Esophagus muscularis mucosa (tissue), 4 donors: Measurements from ENCODE around the gene CTBP1. TPM values are rescaled to one million over a fixed set of nuclear protein-coding genes. Genes with fewer than 3 reads are reported as not detected.

Source experiments
- DNase-seq: peaks from one replicate; pipeline ENCODE4 v3.0.0-alpha.2; 2017; ENCODE audit errors: extremely low spot score
- H3K27ac ChIP-seq, 4 donors: fragments of 200-600 bp; sonication (generic); replicated peaks in 1 of 4; 1 replicate in 3 of 4; 2 replicates in 1 of 4; pipeline ENCODE4 v1.5.1; 2016 to 2019; ENCODE audit warnings: mild to moderate bottlenecking in 1 of 4
- H3K27me3 ChIP-seq, 4 donors: fragments of 200-600 bp; sonication (generic); one replicate each; pipeline versions ENCODE4 v1.5.1 to v1.6.0; 2016 to 2019
- H3K36me3 ChIP-seq, 4 donors: fragments of 200-600 bp; sonication (generic); one replicate each; pipeline ENCODE4 v1.5.1; 2016 to 2019
- H3K4me1 ChIP-seq, 4 donors: fragments of 200-600 bp; sonication (generic); one replicate each; pipeline ENCODE4 v1.5.1; 2016 to 2019
- H3K4me3 ChIP-seq, 4 donors: fragments of 200-600 bp; sonication (generic); 1 replicate in 2 of 4; 2 replicates in 2 of 4; pipeline ENCODE4 v1.5.1; 2016 to 2019; ENCODE audit warnings: mild to moderate bottlenecking in 4 of 4, moderate library complexity in 1 of 4
- H3K9me3 ChIP-seq, 4 donors: fragments of 200-600 bp; sonication (generic); 1 replicate in 3 of 4; 2 replicates in 1 of 4; pipeline ENCODE4 v1.5.1; 2016 to 2019
- EP300 ChIP-seq: sonication (generic); formaldehyde crosslinking; IDR thresholded peaks from one replicate; pipeline ENCODE4 v1.6.1; 2017; ENCODE audit warnings: antibody characterized with exemption
- POLR2A ChIP-seq: fragments of 450-650 bp; IDR thresholded peaks from one replicate; pipeline ENCODE4 v1.6.1; 2017; ENCODE audit warnings: antibody characterized with exemption, moderate library complexity, mild to moderate bottlenecking, low read depth
- POLR2AphosphoS5 ChIP-seq, 2 donors: sonication (generic); formaldehyde crosslinking; IDR thresholded peaks; one replicate each; pipeline ENCODE4 v1.6.1; 2017; ENCODE audit warnings: antibody characterized with exemption in 2 of 2
- WGBS: methylation state at CpG from one replicate; pipeline ENCODE4 v1.1.5; 2018; 5-methylcytosine and 5-hydroxymethylcytosine counted together
- intact Hi-C: fragments of 100-400 bp; cut with DNase I; formaldehyde crosslinking; loops from one replicate; pipeline ENCODE4 v1.15.1; 2023
- total RNA-seq, 4 donors: library from RNA; depleted of rRNA; stranded (reverse); fragments of >200 nt; gene quantifications; one replicate each; pipeline versions ENCODE4 v1.1.0 to v1.2.1, GENCODE V29; 2016
- TF ChIP-seq, protein P1 (sequence below), 3 experiments: fragments of 200-600 bp in 2 of 3; fragments of 450-650 bp in 1 of 3; sonication (generic) in 2 of 3; IDR thresholded peaks; one replicate each; pipeline ENCODE4 v1.5.1; 2017 to 2019; ENCODE audit warnings: antibody characterized with exemption in 3 of 3, mild to moderate bottlenecking in 2 of 3, moderate library complexity in 1 of 3

The CTBP1 gene
- total RNA-seq, 4 donors from 2014 or later: 110 to 245 (median 172) TPM

DNA sequence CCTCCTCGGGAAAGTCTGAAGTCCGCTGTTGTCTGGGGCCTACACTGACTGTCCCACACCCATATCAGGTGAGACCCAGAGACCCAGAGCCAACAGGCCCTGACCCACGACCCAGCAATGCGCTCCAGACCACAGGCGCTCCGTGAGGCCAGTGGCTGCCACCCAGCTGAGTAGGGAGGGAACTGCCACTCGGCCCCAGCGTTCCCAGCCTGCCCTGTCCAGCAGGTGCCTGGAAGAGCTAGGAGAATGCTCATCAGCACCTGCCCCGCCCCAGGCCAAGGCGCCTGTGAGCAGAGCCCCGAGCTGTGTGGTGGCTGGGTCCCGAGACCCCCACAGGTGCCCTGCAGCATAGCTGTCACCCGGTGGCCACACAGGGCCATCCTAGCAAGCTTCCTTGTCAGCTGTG, 79.2 kb downstream of the CTBP1 start:
- Histone ChIP-seq H3K4me3 (no peak overlapping the region), H3K27me3 (peaks cover 8 to 49% (median 26%) of the 10 kb centered on the region in 4 donors), H3K36me3 (peaks cover 0 to 8% (median 0%) of the 10 kb centered on the region in 4 donors), H3K4me1 (peaks cover 47 to 58% (median 56%) of the 10 kb centered on the region in 4 donors), H3K9me3 (no peaks in the 10 kb centered on the region), H3K27ac (no peak overlapping the region)
- no CpG with 5 or more reads among the region's 13 CpGs for WGBS
- DNase-seq: peak; percentile 87
- intact Hi-C loops: loop anchor here (5.0 to 10.0 kb wide), 2 partner anchors 43 to 175 kb away; partner anchors contain the start of gene UVSSA
- TF ChIP-seq POLR2AphosphoS5 (IDR thresholded peaks at IDR 0.05) (no peak), EP300 (no peak), POLR2A (no peak)
- TF ChIP-seq, protein P1, sequence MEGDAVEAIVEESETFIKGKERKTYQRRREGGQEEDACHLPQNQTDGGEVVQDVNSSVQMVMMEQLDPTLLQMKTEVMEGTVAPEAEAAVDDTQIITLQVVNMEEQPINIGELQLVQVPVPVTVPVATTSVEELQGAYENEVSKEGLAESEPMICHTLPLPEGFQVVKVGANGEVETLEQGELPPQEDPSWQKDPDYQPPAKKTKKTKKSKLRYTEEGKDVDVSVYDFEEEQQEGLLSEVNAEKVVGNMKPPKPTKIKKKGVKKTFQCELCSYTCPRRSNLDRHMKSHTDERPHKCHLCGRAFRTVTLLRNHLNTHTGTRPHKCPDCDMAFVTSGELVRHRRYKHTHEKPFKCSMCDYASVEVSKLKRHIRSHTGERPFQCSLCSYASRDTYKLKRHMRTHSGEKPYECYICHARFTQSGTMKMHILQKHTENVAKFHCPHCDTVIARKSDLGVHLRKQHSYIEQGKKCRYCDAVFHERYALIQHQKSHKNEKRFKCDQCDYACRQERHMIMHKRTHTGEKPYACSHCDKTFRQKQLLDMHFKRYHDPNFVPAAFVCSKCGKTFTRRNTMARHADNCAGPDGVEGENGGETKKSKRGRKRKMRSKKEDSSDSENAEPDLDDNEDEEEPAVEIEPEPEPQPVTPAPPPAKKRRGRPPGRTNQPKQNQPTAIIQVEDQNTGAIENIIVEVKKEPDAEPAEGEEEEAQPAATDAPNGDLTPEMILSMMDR (IDR thresholded peaks at IDR 0.05): no peak

- Histone ChIP-seq H3K36me3 (peaks cover 0 to 8% (median 0%) of the 10 kb centered on the region in 4 donors), H3K4me3 (no peak overlapping the region), H3K4me1 (peaks cover 47 to 58% (median 56%) of the 10 kb centered on the region in 4 donors), H3K27ac (no peak overlapping the region), H3K27me3 (peaks cover 8 to 49% (median 26%) of the 10 kb centered on the region in 4 donors), H3K9me3 (no peaks in the 10 kb centered on the region)
- DNase-seq: peak; percentile 90
- intact Hi-C loops: loop anchor here (5.0 to 10.0 kb wide), 2 partner anchors 43 to 176 kb away; partner anchors contain the start of gene UVSSA
- TF ChIP-seq, protein P1 (IDR thresholded peaks at IDR 0.05): no peak
- TF ChIP-seq POLR2A: no peak
- no peak for TF ChIP-seq POLR2AphosphoS5 (IDR thresholded peaks at IDR 0.05)
- TF ChIP-seq EP300: no peak
- 80% methylated on average over 1 of the region's 17 CpGs for WGBS
Measured at GRCh38 chr4:1169171-1169671, 79.7 kb downstream of the CTBP1 start.

DNA sequence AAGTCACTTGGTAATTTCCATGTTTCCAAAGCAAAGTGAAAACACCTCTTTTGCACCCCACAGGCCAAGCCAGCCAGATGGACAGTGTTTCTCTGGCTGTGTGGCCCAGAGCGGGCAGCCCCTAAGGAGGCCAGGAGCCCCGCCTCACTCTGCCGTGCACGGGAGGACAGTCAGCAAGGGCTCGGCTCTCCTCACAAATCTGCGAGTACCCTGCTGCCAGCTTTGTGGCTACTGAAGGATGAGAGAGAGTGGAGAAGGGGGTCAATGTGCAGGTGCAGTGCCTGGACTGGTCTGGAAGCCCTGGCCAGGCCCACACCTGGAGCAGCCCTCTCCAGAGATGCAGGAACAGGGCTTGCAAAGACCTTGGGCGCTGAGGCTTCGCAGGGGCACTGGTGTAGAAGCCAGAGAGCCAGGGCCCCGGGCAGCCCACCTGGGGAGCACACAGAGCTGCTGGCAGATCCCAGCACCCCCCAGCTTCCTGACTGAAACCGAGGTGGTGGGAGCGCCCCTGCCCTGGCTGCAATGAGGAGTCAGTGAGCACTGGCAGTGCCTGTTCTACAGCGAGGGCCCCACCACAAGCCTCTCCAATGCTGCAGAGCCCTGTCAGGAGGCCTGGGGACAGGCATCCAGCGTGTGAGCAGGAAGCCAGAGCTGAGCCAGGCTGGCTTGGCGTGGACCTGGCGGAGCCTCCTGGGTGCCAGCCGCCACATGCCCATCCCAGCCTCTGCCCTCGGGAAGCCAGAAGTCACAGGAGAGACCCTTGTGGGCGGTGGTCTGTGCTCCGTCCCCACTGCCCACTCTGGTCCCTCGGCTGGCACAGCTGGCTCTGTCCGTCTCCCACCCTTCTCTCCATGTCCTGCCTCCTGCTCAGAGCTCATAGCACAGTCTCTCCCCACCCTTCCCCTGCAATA, 80.5 kb downstream of the CTBP1 start:
- 79% methylated on average over 13 of the region's 21 CpGs for WGBS
- Histone ChIP-seq H3K4me1 (peaks cover 39 to 56% (median 51%) of the 10 kb centered on the region in 4 donors), H3K9me3 (no peaks in the 10 kb centered on the region), H3K27ac (no peak overlapping the region), H3K4me3 (peak overlapping the region in 3 of 4 donors; percentile 65 to 67 (median 67)), H3K27me3 (peaks cover 8 to 42% (median 26%) of the 10 kb centered on the region in 4 donors), H3K36me3 (peaks cover 0 to 8% (median 0%) of the 10 kb centered on the region in 4 donors)
- DNase-seq: peak; percentile 89
- TF ChIP-seq POLR2A: no peak
- TF ChIP-seq POLR2AphosphoS5 (IDR thresholded peaks at IDR 0.05): no peak
- intact Hi-C loops: loop anchor here (5.0 to 10.0 kb wide), 2 partner anchors 44 to 176 kb away; partner anchors contain the start of gene UVSSA

GRCh38 chr4:1167244-1167949, 81.5 kb downstream of the CTBP1 start:
- intact Hi-C loops: loop anchor here (2.0 to 10.0 kb wide), 4 partner anchors 45 to 177 kb away; partner anchors contain the start of gene UVSSA
- peak overlapping the region; percentile 59 to 67 (median 66) for H3K4me3 ChIP-seq
- WGBS: 0% methylated on average over 12 of the region's 51 CpGs
- peak; percentile 93 for DNase-seq
- peak; percentile 29 to 45 for TF ChIP-seq POLR2AphosphoS5 (IDR thresholded peaks at IDR 0.05)
- no peak for TF ChIP-seq POLR2A
- TF ChIP-seq EP300: no peak
- TF ChIP-seq, protein P1 (IDR thresholded peaks at IDR 0.05): peak in 2 of 3 experiments; percentile 85 to 92
- H3K36me3 ChIP-seq: peaks cover 0 to 8% (median 0%) of the 10 kb centered on the region in 4 donors
- no peaks in the 10 kb centered on the region for H3K9me3 ChIP-seq
- peaks cover 7 to 31% (median 22%) of the 10 kb centered on the region in 4 donors for H3K27me3 ChIP-seq
- H3K4me1 ChIP-seq: peaks cover 31 to 47% (median 43%) of the 10 kb centered on the region in 4 donors
- peak overlapping the region; percentile 29 to 58 (median 42) for H3K27ac ChIP-seq
